ENCODE results near the gene GKN1.

DNA sequence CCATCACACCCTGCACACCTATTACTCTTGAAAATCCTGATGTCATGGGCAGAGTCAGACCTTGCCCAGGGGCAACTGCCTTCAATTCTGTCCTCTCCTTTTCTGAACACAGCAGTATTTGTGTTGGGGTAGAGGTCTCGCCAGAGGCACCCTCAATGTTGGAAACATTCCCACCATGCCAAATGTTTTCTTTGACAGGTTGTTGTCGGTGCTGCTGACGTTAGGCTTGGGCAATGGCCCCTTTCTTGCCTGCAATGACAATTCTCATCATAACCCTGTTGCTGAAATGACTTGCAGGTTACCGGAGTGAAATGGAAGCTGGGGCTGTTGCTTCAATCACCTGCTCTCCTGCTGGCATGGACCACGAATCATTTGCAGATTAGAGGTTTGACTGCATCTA lies 17.9 kb downstream of the GKN1 start:
- TF ChIP-seq, protein P1, sequence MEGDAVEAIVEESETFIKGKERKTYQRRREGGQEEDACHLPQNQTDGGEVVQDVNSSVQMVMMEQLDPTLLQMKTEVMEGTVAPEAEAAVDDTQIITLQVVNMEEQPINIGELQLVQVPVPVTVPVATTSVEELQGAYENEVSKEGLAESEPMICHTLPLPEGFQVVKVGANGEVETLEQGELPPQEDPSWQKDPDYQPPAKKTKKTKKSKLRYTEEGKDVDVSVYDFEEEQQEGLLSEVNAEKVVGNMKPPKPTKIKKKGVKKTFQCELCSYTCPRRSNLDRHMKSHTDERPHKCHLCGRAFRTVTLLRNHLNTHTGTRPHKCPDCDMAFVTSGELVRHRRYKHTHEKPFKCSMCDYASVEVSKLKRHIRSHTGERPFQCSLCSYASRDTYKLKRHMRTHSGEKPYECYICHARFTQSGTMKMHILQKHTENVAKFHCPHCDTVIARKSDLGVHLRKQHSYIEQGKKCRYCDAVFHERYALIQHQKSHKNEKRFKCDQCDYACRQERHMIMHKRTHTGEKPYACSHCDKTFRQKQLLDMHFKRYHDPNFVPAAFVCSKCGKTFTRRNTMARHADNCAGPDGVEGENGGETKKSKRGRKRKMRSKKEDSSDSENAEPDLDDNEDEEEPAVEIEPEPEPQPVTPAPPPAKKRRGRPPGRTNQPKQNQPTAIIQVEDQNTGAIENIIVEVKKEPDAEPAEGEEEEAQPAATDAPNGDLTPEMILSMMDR (IDR thresholded peaks at IDR 0.05) = no peak
- TF ChIP-seq POLR2A (IDR thresholded peaks at IDR 0.05) = no peak

All from body of pancreas (tissue), 4 donors.